Parathyroid adenoma (tissue), 2 donors: ENCODE results near the gene CTSD.

Experiments used
- H2AFZ ChIP-seq: fragments of 300-600 bp; sonication (generic); one replicate; pipeline ENCODE4 v1.7.0; 2017; ENCODE audit warnings: antibody characterized with exemption, mild to moderate bottlenecking
- H3K27ac ChIP-seq: fragments of 300-600 bp; sonication (generic); one replicate; pipeline ENCODE4 v1.7.0; 2017
- H3K27me3 ChIP-seq: fragments of 300-600 bp; sonication (generic); one replicate; pipeline ENCODE4 v1.7.0; 2017; ENCODE audit warnings: low read length; ENCODE audit not compliant: control insufficient read depth, insufficient read depth
- H3K36me3 ChIP-seq: fragments of 300-600 bp; sonication (generic); one replicate; pipeline ENCODE4 v1.7.0; 2017; ENCODE audit warnings: low read length; ENCODE audit not compliant: control insufficient read depth, insufficient read depth
- H3K4me1 ChIP-seq: fragments of 300-600 bp; sonication (generic); one replicate; pipeline ENCODE4 v1.7.0; 2017; ENCODE audit warnings: control low read depth
- H3K4me2 ChIP-seq: fragments of 300-600 bp; sonication (generic); one replicate; pipeline ENCODE4 v1.7.0; 2017; ENCODE audit warnings: low read length
- H3K4me3 ChIP-seq: fragments of 300-600 bp; sonication (generic); one replicate; pipeline ENCODE4 v1.7.0; 2017; ENCODE audit warnings: low read depth, low read length
- H3K79me2 ChIP-seq: fragments of 300-600 bp; sonication (generic); one replicate; pipeline ENCODE4 v1.7.0; 2017; ENCODE audit warnings: control low read depth
- H3K9ac ChIP-seq: fragments of 300-600 bp; sonication (generic); one replicate; pipeline ENCODE4 v1.7.0; 2017; ENCODE audit warnings: mild to moderate bottlenecking
- H3K9me3 ChIP-seq: fragments of 300-600 bp; sonication (generic); one replicate; pipeline ENCODE4 v1.7.0; 2017; ENCODE audit warnings: low read length; ENCODE audit not compliant: control insufficient read depth
- CTCF ChIP-seq: fragments of 300-600 bp; sonication (generic); IDR thresholded peaks from one replicate; pipeline ENCODE4 v1.7.0; 2017; ENCODE audit warnings: antibody characterized with exemption, mild to moderate bottlenecking
- donor health status: primary hyperparathyroidism.

The CTSD gene

GRCh38 chr11:1779034-1779805, 15.5 kb upstream of the CTSD start:
- Histone ChIP-seq H3K4me1 (no peaks in the 10 kb centered on the region), H3K4me3 (no peak overlapping the region), H3K27ac (no peak overlapping the region), H3K9ac (no peak overlapping the region), H2AFZ (no peak overlapping the region), H3K27me3 (no peaks in the 10 kb centered on the region), H3K36me3 (no peaks in the 10 kb centered on the region), H3K4me2 (no peak overlapping the region), H3K9me3 (no peaks in the 10 kb centered on the region), H3K79me2 (no peaks in the 10 kb centered on the region)
- TF ChIP-seq CTCF: no peak

- H3K9me3 ChIP-seq: no peaks in the 10 kb centered on the region
- TF ChIP-seq CTCF: no peak
- no peak overlapping the region for H3K4me2 ChIP-seq
- H3K36me3 ChIP-seq: no peaks in the 10 kb centered on the region
- H3K4me3 ChIP-seq: no peak overlapping the region
- no peaks in the 10 kb centered on the region for H3K4me1 ChIP-seq
- H3K79me2 ChIP-seq: no peaks in the 10 kb centered on the region
- H2AFZ ChIP-seq: no peak overlapping the region
- H3K9ac ChIP-seq: no peak overlapping the region
- H3K27ac ChIP-seq: no peak overlapping the region
- H3K27me3 ChIP-seq: no peaks in the 10 kb centered on the region
Observed at GRCh38 chr11:1778141-1778911, 14.6 kb upstream of the CTSD start.

GRCh38 chr11:1777737-1778136, 14.0 kb upstream of the CTSD start:
- H3K9ac ChIP-seq: no peak overlapping the region
- no peaks in the 10 kb centered on the region for H3K4me1 ChIP-seq
- no peak overlapping the region for H2AFZ ChIP-seq
- H3K4me2 ChIP-seq: no peak overlapping the region
- H3K4me3 ChIP-seq: no peak overlapping the region
- no peaks in the 10 kb centered on the region for H3K36me3 ChIP-seq
- no peaks in the 10 kb centered on the region for H3K9me3 ChIP-seq
- no peak overlapping the region for H3K27ac ChIP-seq
- no peaks in the 10 kb centered on the region for H3K79me2 ChIP-seq
- no peaks in the 10 kb centered on the region for H3K27me3 ChIP-seq
- no peak for TF ChIP-seq CTCF

GRCh38 chr11:1776944-1777715, 13.4 kb upstream of the CTSD start:
- Histone ChIP-seq H3K4me1 (no peaks in the 10 kb centered on the region), H3K9me3 (no peaks in the 10 kb centered on the region)

More at GRCh38 chr11:1776944-1777715, 13.4 kb upstream of the CTSD start:
- Histone ChIP-seq H3K36me3 (no peaks in the 10 kb centered on the region), H3K79me2 (no peaks in the 10 kb centered on the region), H3K4me3 (no peak overlapping the region), H3K9ac (no peak overlapping the region), H3K4me2 (no peak overlapping the region), H3K27ac (no peak overlapping the region), H3K27me3 (no peaks in the 10 kb centered on the region), H2AFZ (no peak overlapping the region)
- TF ChIP-seq CTCF: no peak
